ENCODE results near the gene COL4A4. TPM values are rescaled to one million over a fixed set of nuclear protein-coding genes. Genes with fewer than 3 reads are reported as not detected.

Gene COL4A4
- total and polyA plus RNA-seq, 2 of the 4 experiments (the other 2 are of a cell fraction): 0.02 TPM; not detected in 1

DNA sequence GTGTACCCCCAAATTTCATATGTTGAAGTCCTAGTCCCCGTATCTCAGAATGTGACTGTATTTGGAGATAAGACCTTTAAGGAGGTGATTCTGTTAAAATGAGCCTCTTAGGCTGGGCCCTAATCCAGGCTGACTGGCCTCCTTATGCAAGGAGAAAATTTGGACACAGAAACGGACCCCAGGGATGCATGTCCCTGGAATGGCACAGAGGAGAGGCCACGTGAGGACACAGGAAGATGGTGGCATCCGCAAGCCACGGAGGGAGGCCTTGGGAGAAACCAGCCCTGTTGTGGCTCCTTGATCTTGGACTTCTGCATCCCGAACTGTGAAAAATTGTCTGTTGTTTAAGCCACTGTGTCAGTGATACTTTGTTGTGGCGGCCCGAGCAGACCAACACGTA, 150.7 kb downstream of the COL4A4 start:
- no peaks in the 10 kb centered on the region for H3K9me1 ChIP-seq (ENCODE audit: insufficient read depth, low read length)
- no peak for TF ChIP-seq RCOR1 (IDR thresholded peaks at IDR 0.05; ENCODE audit: insufficient replicate concordance, low read length)
- ATAC-seq (ENCODE audit: low read depth) (no peak), DNase-seq (no peak)
- intact Hi-C loops (cut with micrococcal nuclease): no loop called here
- no peak overlapping the region for H4K91ac ChIP-seq (ENCODE audit: insufficient read depth, low read depth, low read length)
- CTCF ChIA-PET: no interaction called here
- no peak overlapping the region for H2BK120ac ChIP-seq (ENCODE audit: low read depth, low read length)
- no peaks in the 10 kb centered on the region for H4K20me1 ChIP-seq (ENCODE audit: insufficient read depth, low read length)
- in situ Hi-C loops (cut with MboI; ENCODE audit: low sequenced_read_pairs): no loop called here
- H2BK20ac ChIP-seq (ENCODE audit: low read depth, low read length): no peak overlapping the region
- H3K56ac ChIP-seq (ENCODE audit: extremely low read depth, insufficient read depth, low read length): no peak overlapping the region
- no peak overlapping the region for H3K27ac ChIP-seq (ENCODE audit: insufficient read depth, low read length)
- no TSS peak for BruUV-seq (replicated peaks)
- H2BK5ac ChIP-seq (ENCODE audit: low read depth, low read length, poor library complexity, severe bottlenecking): no peak overlapping the region
- no peak overlapping the region for H3K4me3 ChIP-seq (ENCODE audit: insufficient read depth, low read depth, low read length)
- H3K36me3 ChIP-seq (ENCODE audit: control insufficient read depth, insufficient read depth, low read length): no peaks in the 10 kb centered on the region
- H3K23ac ChIP-seq (ENCODE audit: low read depth, low read length): no peak overlapping the region
- H2AK5ac ChIP-seq (ENCODE audit: low read depth, low read length): no peak overlapping the region
- no peak overlapping the region for H3K4me2 ChIP-seq (ENCODE audit: low read depth, low read length)
- H3K18ac ChIP-seq (ENCODE audit: low read depth, low read length): no peak overlapping the region
- no peak overlapping the region for H3K9ac ChIP-seq (ENCODE audit: low read depth, low read length)
- no peak overlapping the region for H4K8ac ChIP-seq (ENCODE audit: low read depth in 2 of 2, low read length in 2 of 2)
- no peak overlapping the region for H4K5ac ChIP-seq (ENCODE audit: low read depth, low read length)
- H2AFZ ChIP-seq (replicated peaks; ENCODE audit: low read length, poor library complexity): no peak overlapping the region
- H3K9me3 ChIP-seq (ENCODE audit: control insufficient read depth, insufficient read depth, low read length): peaks cover 1% of the 10 kb centered on the region; the same call in 1 of the 2 replicates
- dilution Hi-C loops (cut with HindIII; ENCODE audit: low sequenced_read_pairs, unreplicated experiment): no loop called here
- POLR2A ChIA-PET (ENCODE audit: unreplicated experiment): no interaction called here
- 63% methylated on average over 5 of the region's 9 CpGs; no CpG with 5 or more reads in 1 of the 2 experiments for WGBS, 2 experiments (ENCODE audit: extremely low coverage in 2 of 2, insufficient read length in 1 of 2)
- no peak overlapping the region for H2BK15ac ChIP-seq (ENCODE audit: low read depth, low read length)
- H3K79me1 ChIP-seq (ENCODE audit: low read depth in 1 of 2, low read length in 2 of 2): no peaks in the 10 kb centered on the region
- no peak overlapping the region for H3K14ac ChIP-seq (replicated peaks; ENCODE audit: low read depth, low read length)
- H3K27me3 ChIP-seq (ENCODE audit: control insufficient read depth, insufficient read depth, low read length): no peaks in the 10 kb centered on the region
- H3K4me1 ChIP-seq (ENCODE audit: control insufficient read depth, insufficient read depth, low read length): no peaks in the 10 kb centered on the region
- H3K4ac ChIP-seq (ENCODE audit: low read depth, low read length): no peak overlapping the region
- no peak overlapping the region for H2AK9ac ChIP-seq (replicated peaks; ENCODE audit: low read depth, low read length, poor library complexity)
